ENCODE measurements around the gene CDH23. TPM values are rescaled to one million over a fixed set of nuclear protein-coding genes. Genes with fewer than 3 reads are reported as not detected.

CDH23 gene
- total and polyA plus RNA-seq, 9 of the 15 experiments (the other 6 are each of a cell fraction or from before 2014, with no cell fraction given), result 0.18 to 1.2 (median 0.47) TPM

GRCh38 chr10:71543608-71544170 is 147.0 kb downstream of the CDH23 start (continued):
- no peak for TF ChIP-seq THRA (IDR thresholded peaks at IDR 0.05)
- no peak for TF ChIP-seq ZNF77 (CRISPR knock-in tag; IDR thresholded peaks at IDR 0.05)
- TF ChIP-seq ZNF134 (CRISPR knock-in tag; conservative IDR thresholded peaks at IDR 0.05), result no peak
- no peak for TF ChIP-seq TCFL5 (CRISPR knock-in tag; conservative IDR thresholded peaks at IDR 0.05)
- no peak for TF ChIP-seq CEBPZ (IDR thresholded peaks at IDR 0.05; ENCODE audit: borderline replicate concordance, low read depth, low read length)
- no peak for TF ChIP-seq MYC (IDR thresholded peaks at IDR 0.05; ENCODE audit: low read depth, low read length)
- no peak for TF ChIP-seq MYC (CRISPR knock-in tag; IDR thresholded peaks at IDR 0.05; ENCODE audit: borderline replicate concordance, low read depth)
- no peak for TF ChIP-seq TRIM28 (IDR thresholded peaks at IDR 0.05)
- no peak for TF ChIP-seq HMGN3 (IDR thresholded peaks at IDR 0.05; ENCODE audit: borderline replicate concordance, extremely low read depth, insufficient read length, low read depth, low read length)
- TF ChIP-seq BRCA1 (IDR thresholded peaks at IDR 0.05), result no peak
- no peak for TF ChIP-seq BRCA1 (CRISPR knock-in tag; IDR thresholded peaks at IDR 0.05)
